ENCODE measurements around the gene DGLUCY. TPM values are rescaled to one million over a fixed set of nuclear protein-coding genes. Genes with fewer than 3 reads are reported as not detected.
A peak's percentile ranks its signal among the peaks of the same experiment; 100 is the strongest.

DGLUCY gene
- total RNA-seq, 2 experiments from 2014 or later = 39.5 to 49.2 TPM

GRCh38 chr14:91271639-91272038 is 157.8 kb downstream of the DGLUCY start:
- Mint-ChIP-seq H3K27ac (no peak overlapping the region), H3K4me1 (ENCODE audit: low read depth) (peaks cover 9% of the 10 kb centered on the region), H3K27me3 (ENCODE audit: low read depth) (no peaks in the 10 kb centered on the region), H3K9me3 (no peaks in the 10 kb centered on the region), H3K4me3 (no peak overlapping the region), H3K36me3 (ENCODE audit: low read depth) (peaks cover 16% of the 10 kb centered on the region)
- intact Hi-C loops (cut with micrococcal nuclease) = no loop called here
- CTCF ChIA-PET = no interaction called here
- DNase-seq = no peak

- Mint-ChIP-seq H3K27ac (peak overlapping the region; percentile 31), H3K4me3 (no peak overlapping the region), H3K36me3 (ENCODE audit: low read depth) (peaks cover 20% of the 10 kb centered on the region), H3K27me3 (ENCODE audit: low read depth) (no peaks in the 10 kb centered on the region), H3K4me1 (ENCODE audit: low read depth) (peaks cover 3% of the 10 kb centered on the region), H3K9me3 (no peaks in the 10 kb centered on the region)
- DNase-seq = no peak
- intact Hi-C loops (cut with micrococcal nuclease) = no loop called here
- CTCF ChIA-PET = interaction anchor here (0.9 kb wide), 1 partner anchor 16 kb away, joined by 3 read pairs; no protein-coding TSS in a partner anchor
These were observed 158.7 kb downstream of the DGLUCY start for GRCh38 chr14:91272341-91273272.

- DNase-seq = no peak
- no peak overlapping the region for H3K4me3 Mint-ChIP-seq
- H3K9me3 Mint-ChIP-seq = no peaks in the 10 kb centered on the region
- intact Hi-C loops (cut with micrococcal nuclease) = no loop called here
- peaks cover 20% of the 10 kb centered on the region for H3K36me3 Mint-ChIP-seq (ENCODE audit: low read depth)
- CTCF ChIA-PET = interaction anchor here (0.9 kb wide), 1 partner anchor 17 kb away, joined by 3 read pairs; no protein-coding TSS in a partner anchor
- H3K4me1 Mint-ChIP-seq (ENCODE audit: low read depth) = no peaks in the 10 kb centered on the region
- no peaks in the 10 kb centered on the region for H3K27me3 Mint-ChIP-seq (ENCODE audit: low read depth)
- no peak overlapping the region for H3K27ac Mint-ChIP-seq
These were observed 159.5 kb downstream of the DGLUCY start for GRCh38 chr14:91273273-91273884.

- H3K36me3 Mint-ChIP-seq (ENCODE audit: low read depth) = peaks cover 22% of the 10 kb centered on the region
- H3K4me3 Mint-ChIP-seq = no peak overlapping the region
- H3K4me1 Mint-ChIP-seq (ENCODE audit: low read depth) = no peaks in the 10 kb centered on the region
- CTCF ChIA-PET = interaction anchor here (5.8 kb wide), 1 partner anchor 96 kb away, joined by 34 read pairs; no protein-coding TSS in a partner anchor
- intact Hi-C loops (cut with micrococcal nuclease) = no loop called here
- H3K27ac Mint-ChIP-seq = no peak overlapping the region
- H3K9me3 Mint-ChIP-seq = no peaks in the 10 kb centered on the region
- H3K27me3 Mint-ChIP-seq (ENCODE audit: low read depth) = no peaks in the 10 kb centered on the region
- no peak for DNase-seq
These were observed 160.0 kb downstream of the DGLUCY start for GRCh38 chr14:91273885-91274273.

- Mint-ChIP-seq H3K27me3 (ENCODE audit: low read depth) (no peaks in the 10 kb centered on the region), H3K4me1 (ENCODE audit: low read depth) (no peaks in the 10 kb centered on the region), H3K4me3 (no peak overlapping the region), H3K36me3 (ENCODE audit: low read depth) (peaks cover 24% of the 10 kb centered on the region), H3K9me3 (no peaks in the 10 kb centered on the region), H3K27ac (peak overlapping the region; percentile 41)
- CTCF ChIA-PET = interaction anchor here (0.9 to 5.8 kb wide), 3 partner anchors 14 to 97 kb away, joined by 3 to 34 read pairs (median 4); no protein-coding TSS in a partner anchor
- DNase-seq = no peak
- intact Hi-C loops (cut with micrococcal nuclease) = no loop called here
These were observed 160.9 kb downstream of the DGLUCY start for GRCh38 chr14:91274796-91275195.

Other genes starting within 250 kb of the DGLUCY start
- 10 to 100 TPM; 10.0 to 12.0 TPM for gene RPS6KA5, start 53.4 kb upstream of the DGLUCY start, total RNA-seq
- 1 to 10 TPM; 1.2 to 1.3 TPM for gene GPR68, start 130.6 kb downstream of the DGLUCY start, total RNA-seq